Measurements from ENCODE around the gene PFDN4.

The PFDN4 gene

GRCh38 chr20:54201268-54201846, 6.5 kb upstream of the PFDN4 start:
- H3K4me1 Mint-ChIP-seq (ENCODE audit: low read depth): peaks cover 27% of the 10 kb centered on the region
- H3K4me3 Mint-ChIP-seq: no peak overlapping the region
- no peaks in the 10 kb centered on the region for H3K9me3 Mint-ChIP-seq
- no peaks in the 10 kb centered on the region for H3K27me3 Mint-ChIP-seq
- H3K36me3 Mint-ChIP-seq (ENCODE audit: low read depth): no peaks in the 10 kb centered on the region
- no peak overlapping the region for H3K27ac Mint-ChIP-seq
- intact Hi-C loops (cut with micrococcal nuclease): loop anchor here (5.0 kb wide), 1 partner anchor 259 kb away; no protein-coding TSS in a partner anchor

DNA sequence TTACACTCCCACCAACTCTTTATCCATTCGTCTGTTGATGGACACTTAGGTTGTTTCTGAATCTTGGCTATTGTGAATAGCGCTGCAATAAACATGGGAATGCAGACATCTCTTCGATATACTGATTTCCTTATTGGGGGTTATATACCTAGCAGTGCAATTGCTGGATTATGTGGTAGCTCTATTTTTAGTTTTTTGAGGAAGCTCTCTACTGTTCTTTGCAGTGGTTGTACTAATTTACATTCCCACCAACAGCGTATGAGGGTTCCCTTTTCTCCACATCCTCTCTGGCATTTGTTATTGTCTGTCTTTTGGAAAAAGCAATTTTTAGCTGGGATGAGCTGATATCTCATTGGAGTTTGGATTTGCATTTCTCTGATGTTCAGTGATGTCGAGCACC, 4.6 kb upstream of the PFDN4 start:
- Mint-ChIP-seq H3K4me3 (no peak overlapping the region), H3K36me3 (ENCODE audit: low read depth) (peaks cover 6% of the 10 kb centered on the region), H3K27ac (no peak overlapping the region), H3K27me3 (no peaks in the 10 kb centered on the region), H3K4me1 (ENCODE audit: low read depth) (peaks cover 26% of the 10 kb centered on the region), H3K9me3 (no peaks in the 10 kb centered on the region)
- intact Hi-C loops (cut with micrococcal nuclease): loop anchor here (5.0 kb wide), 1 partner anchor 261 kb away; no protein-coding TSS in a partner anchor

DNA sequence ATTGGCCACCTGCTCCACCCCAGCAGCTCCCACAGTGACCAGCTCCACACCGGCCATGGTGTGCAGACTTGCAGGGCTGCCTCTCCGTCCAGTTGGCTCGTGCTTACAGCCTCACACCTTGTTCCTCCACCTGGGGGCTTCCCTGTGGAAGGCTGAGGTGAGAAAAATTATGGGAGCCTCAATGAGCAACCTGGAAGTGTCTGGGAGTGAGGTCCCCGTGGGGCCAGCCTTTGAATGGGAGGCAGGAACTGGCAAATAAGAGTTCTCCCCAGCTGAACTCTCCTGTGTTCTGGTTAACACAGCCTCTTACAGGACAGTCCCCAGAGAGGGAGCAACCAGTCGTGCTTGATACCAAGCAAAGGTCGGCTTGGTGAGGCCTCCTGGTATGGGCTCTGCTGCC, 3.8 kb upstream of the PFDN4 start:
- no peaks in the 10 kb centered on the region for H3K9me3 Mint-ChIP-seq
- no peak overlapping the region for H3K27ac Mint-ChIP-seq
- H3K36me3 Mint-ChIP-seq (ENCODE audit: low read depth): peaks cover 6% of the 10 kb centered on the region
- no peaks in the 10 kb centered on the region for H3K27me3 Mint-ChIP-seq
- peaks cover 32% of the 10 kb centered on the region for H3K4me1 Mint-ChIP-seq (ENCODE audit: low read depth)
- no peak overlapping the region for H3K4me3 Mint-ChIP-seq
- intact Hi-C loops (cut with micrococcal nuclease): loop anchor here (5.0 kb wide), 1 partner anchor 262 kb away; no protein-coding TSS in a partner anchor

GRCh38 chr20:54204481-54204880, 3.4 kb upstream of the PFDN4 start:
- H3K36me3 Mint-ChIP-seq (ENCODE audit: low read depth): peaks cover 6% of the 10 kb centered on the region
- intact Hi-C loops (cut with micrococcal nuclease): loop anchor here (5.0 kb wide), 1 partner anchor 262 kb away; no protein-coding TSS in a partner anchor
- peaks cover 32% of the 10 kb centered on the region for H3K4me1 Mint-ChIP-seq (ENCODE audit: low read depth)
- no peaks in the 10 kb centered on the region for H3K9me3 Mint-ChIP-seq
- H3K27me3 Mint-ChIP-seq: no peaks in the 10 kb centered on the region
- no peak overlapping the region for H3K27ac Mint-ChIP-seq
- no peak overlapping the region for H3K4me3 Mint-ChIP-seq

- Mint-ChIP-seq H3K36me3 (ENCODE audit: low read depth) (peaks cover 6% of the 10 kb centered on the region), H3K9me3 (no peaks in the 10 kb centered on the region), H3K27ac (no peak overlapping the region), H3K4me1 (ENCODE audit: low read depth) (peaks cover 38% of the 10 kb centered on the region), H3K27me3 (no peaks in the 10 kb centered on the region), H3K4me3 (no peak overlapping the region)
- intact Hi-C loops (cut with micrococcal nuclease): no loop called here
These were observed 2.4 kb upstream of the PFDN4 start for GRCh38 chr20:54205450-54205849.

GRCh38 chr20:54207053-54207742, 689 bp upstream of the PFDN4 start:
- peak overlapping the region; percentile 91 for H3K4me3 Mint-ChIP-seq
- H3K27me3 Mint-ChIP-seq: no peaks in the 10 kb centered on the region
- H3K4me1 Mint-ChIP-seq (ENCODE audit: low read depth): peaks cover 44% of the 10 kb centered on the region
- no peaks in the 10 kb centered on the region for H3K9me3 Mint-ChIP-seq
- H3K27ac Mint-ChIP-seq: peak overlapping the region; percentile 100
- intact Hi-C loops (cut with micrococcal nuclease): no loop called here
- H3K36me3 Mint-ChIP-seq (ENCODE audit: low read depth): peaks cover 6% of the 10 kb centered on the region

DNA sequence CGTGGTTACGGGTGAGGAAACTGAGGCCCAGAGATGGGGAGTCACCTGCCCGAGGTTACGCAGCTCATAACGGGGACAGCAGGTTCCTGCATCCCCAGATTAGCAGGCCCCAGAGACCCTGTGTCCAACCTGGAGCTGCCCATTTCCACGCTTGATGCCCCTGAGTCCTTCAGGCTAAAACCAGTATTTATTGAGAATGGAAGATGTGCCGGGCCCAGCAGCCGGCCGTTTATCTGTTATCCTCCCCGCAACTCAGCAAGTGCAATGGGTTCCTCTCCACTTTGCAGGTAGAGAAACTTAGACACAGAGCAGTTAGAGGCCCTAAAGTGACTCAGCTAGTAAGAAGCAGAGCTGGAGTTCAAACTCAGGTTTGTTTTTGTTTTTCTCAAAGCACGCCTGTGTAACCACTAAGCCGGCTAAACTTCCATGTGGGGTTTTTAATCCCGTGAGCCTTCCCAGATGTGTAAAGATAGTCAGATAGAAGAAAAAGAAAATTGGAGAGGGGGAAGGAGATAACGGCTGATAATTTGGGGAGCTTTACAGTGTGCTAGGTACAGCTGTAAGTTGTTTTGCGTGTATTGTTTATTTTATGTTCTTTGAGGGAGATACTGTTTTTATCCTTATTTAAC, 775 bp downstream of the PFDN4 start:
- peak overlapping the region; percentile 100 for H3K27ac Mint-ChIP-seq
- intact Hi-C loops (cut with micrococcal nuclease): no loop called here
- peak overlapping the region; percentile 91 for H3K4me3 Mint-ChIP-seq
- H3K36me3 Mint-ChIP-seq (ENCODE audit: low read depth): peaks cover 6% of the 10 kb centered on the region
- H3K4me1 Mint-ChIP-seq (ENCODE audit: low read depth): peaks cover 29% of the 10 kb centered on the region
- no peaks in the 10 kb centered on the region for H3K27me3 Mint-ChIP-seq
- no peaks in the 10 kb centered on the region for H3K9me3 Mint-ChIP-seq

DNA sequence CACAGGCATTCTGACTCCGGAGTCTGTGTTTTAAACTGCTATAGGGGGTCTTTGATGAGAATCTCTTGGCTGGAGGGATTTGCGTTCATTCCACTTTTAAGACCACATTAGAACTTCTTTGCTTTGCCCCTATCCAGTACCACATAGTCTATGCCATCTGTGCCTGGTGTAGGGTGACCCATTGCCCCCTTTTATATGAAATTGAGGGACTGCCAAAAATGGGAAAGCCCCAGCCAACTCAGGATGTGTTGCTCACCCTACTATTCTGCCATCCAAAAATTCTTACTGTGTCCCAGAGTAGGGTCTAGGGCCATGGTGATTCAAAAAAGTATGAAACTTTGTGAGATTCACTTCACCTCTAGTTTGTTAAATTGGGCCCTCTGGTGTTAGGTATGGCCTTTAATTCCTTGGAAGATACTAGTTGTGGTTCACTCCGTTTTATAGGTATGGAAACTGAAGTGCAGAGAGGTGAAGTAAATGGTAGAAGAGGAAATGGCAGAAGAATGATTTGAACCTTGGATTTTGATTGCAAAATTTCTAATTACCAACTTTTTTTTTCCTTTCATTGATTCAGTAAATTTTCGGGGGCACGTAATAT, 1.4 kb downstream of the PFDN4 start:
- peaks cover 24% of the 10 kb centered on the region for H3K4me1 Mint-ChIP-seq (ENCODE audit: low read depth)
- H3K27ac Mint-ChIP-seq: peak overlapping the region; percentile 100
- no peaks in the 10 kb centered on the region for H3K9me3 Mint-ChIP-seq
- H3K27me3 Mint-ChIP-seq: no peaks in the 10 kb centered on the region
- intact Hi-C loops (cut with micrococcal nuclease): no loop called here
- no peak overlapping the region for H3K4me3 Mint-ChIP-seq
- peaks cover 6% of the 10 kb centered on the region for H3K36me3 Mint-ChIP-seq (ENCODE audit: low read depth)

- peaks cover 24% of the 10 kb centered on the region for H3K4me1 Mint-ChIP-seq (ENCODE audit: low read depth)
- H3K36me3 Mint-ChIP-seq (ENCODE audit: low read depth): peaks cover 28% of the 10 kb centered on the region
- no peak overlapping the region for H3K27ac Mint-ChIP-seq
- H3K4me3 Mint-ChIP-seq: no peak overlapping the region
- intact Hi-C loops (cut with micrococcal nuclease): no loop called here
- H3K9me3 Mint-ChIP-seq: no peaks in the 10 kb centered on the region
- H3K27me3 Mint-ChIP-seq: no peaks in the 10 kb centered on the region
These were observed 4.3 kb downstream of the PFDN4 start for GRCh38 chr20:54212226-54212625.

- H3K9me3 Mint-ChIP-seq: no peaks in the 10 kb centered on the region
- peaks cover 24% of the 10 kb centered on the region for H3K4me1 Mint-ChIP-seq (ENCODE audit: low read depth)
- no peak overlapping the region for H3K4me3 Mint-ChIP-seq
- H3K27ac Mint-ChIP-seq: no peak overlapping the region
- intact Hi-C loops (cut with micrococcal nuclease): no loop called here
- H3K36me3 Mint-ChIP-seq (ENCODE audit: low read depth): peaks cover 31% of the 10 kb centered on the region
- no peaks in the 10 kb centered on the region for H3K27me3 Mint-ChIP-seq
These were observed 5.0 kb downstream of the PFDN4 start for GRCh38 chr20:54212871-54213270.

GRCh38 chr20:54214566-54214965, 6.7 kb downstream of the PFDN4 start:
- Mint-ChIP-seq H3K27ac (no peak overlapping the region), H3K36me3 (ENCODE audit: low read depth) (peaks cover 40% of the 10 kb centered on the region), H3K9me3 (no peaks in the 10 kb centered on the region), H3K4me3 (no peak overlapping the region), H3K4me1 (ENCODE audit: low read depth) (peaks cover 14% of the 10 kb centered on the region), H3K27me3 (no peaks in the 10 kb centered on the region)
- intact Hi-C loops (cut with micrococcal nuclease): no loop called here

GRCh38 chr20:54215157-54215789, 7.4 kb downstream of the PFDN4 start:
- H3K27ac Mint-ChIP-seq: no peak overlapping the region
- H3K27me3 Mint-ChIP-seq: no peaks in the 10 kb centered on the region
- intact Hi-C loops (cut with micrococcal nuclease): no loop called here
- H3K9me3 Mint-ChIP-seq: no peaks in the 10 kb centered on the region
- H3K36me3 Mint-ChIP-seq (ENCODE audit: low read depth): peaks cover 40% of the 10 kb centered on the region
- H3K4me3 Mint-ChIP-seq: no peak overlapping the region
- H3K4me1 Mint-ChIP-seq (ENCODE audit: low read depth): peaks cover 7% of the 10 kb centered on the region

DNA sequence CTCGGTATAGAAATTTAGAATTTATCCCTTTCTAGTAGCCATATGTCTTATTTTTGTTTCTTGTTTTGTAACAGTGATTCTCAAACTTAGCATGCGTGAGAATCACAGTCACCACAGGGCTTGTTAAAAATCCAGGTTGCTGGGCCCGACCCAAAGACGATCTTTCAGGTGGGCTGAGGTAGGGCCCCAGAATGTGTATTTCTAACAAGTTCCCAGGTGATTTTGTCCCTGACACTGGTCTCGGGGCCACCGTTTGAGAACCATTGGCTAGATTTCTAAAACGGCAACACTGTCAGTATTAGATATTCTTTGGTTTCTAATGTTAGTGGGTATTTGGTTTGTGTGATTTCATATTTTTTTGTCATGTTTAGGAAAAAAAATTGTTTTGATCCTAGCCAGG, 9.9 kb downstream of the PFDN4 start:
- Mint-ChIP-seq H3K4me1 (ENCODE audit: low read depth) (peaks cover 24% of the 10 kb centered on the region), H3K4me3 (no peak overlapping the region), H3K36me3 (ENCODE audit: low read depth) (peaks cover 40% of the 10 kb centered on the region), H3K27me3 (no peaks in the 10 kb centered on the region), H3K9me3 (no peaks in the 10 kb centered on the region), H3K27ac (no peak overlapping the region)
- intact Hi-C loops (cut with micrococcal nuclease): no loop called here

- Mint-ChIP-seq H3K4me3 (no peak overlapping the region), H3K9me3 (no peaks in the 10 kb centered on the region), H3K27ac (no peak overlapping the region), H3K27me3 (no peaks in the 10 kb centered on the region), H3K36me3 (ENCODE audit: low read depth) (peaks cover 40% of the 10 kb centered on the region), H3K4me1 (ENCODE audit: low read depth) (peaks cover 24% of the 10 kb centered on the region)
- intact Hi-C loops (cut with micrococcal nuclease): no loop called here
These were observed 10.6 kb downstream of the PFDN4 start for GRCh38 chr20:54218470-54218869.

Data from dendritic cell treated with granulocyte-macrophage colony-stimulating factor and Interleukin-4, amounts not matched to agents 40 ng/mL and 50 ng/mL, for 4 days (primary cell).